Left renal cortex interstitium (tissue), 4 donors: ENCODE results near the gene ZCCHC7. TPM values are rescaled to one million over a fixed set of nuclear protein-coding genes. Genes with fewer than 3 reads are reported as not detected.

ENCODE experiments used
- DNase-seq, 4 donors: peaks; one replicate each; pipeline ENCODE4 v3.0.0-alpha.2; 2013; ENCODE audit warnings: low read depth in 4 of 4, low spot score in 2 of 4, missing footprints in 1 of 4
- polyA plus RNA-seq, 4 donors: library from polyadenylated mRNA; unstranded; fragments of 120-200 nt; gene quantifications; one replicate each; pipeline ENCODE4 v1.2.1, GENCODE V29; 2013; ENCODE audit not compliant: insufficient read length in 4 of 4

ZCCHC7 gene
- polyA plus RNA-seq, 4 donors = 22.1 to 27.9 (median 24.6) TPM

GRCh38 chr9:37243588-37244345 lies 123.4 kb downstream of the ZCCHC7 start:
- DNase-seq = no peak

DNA sequence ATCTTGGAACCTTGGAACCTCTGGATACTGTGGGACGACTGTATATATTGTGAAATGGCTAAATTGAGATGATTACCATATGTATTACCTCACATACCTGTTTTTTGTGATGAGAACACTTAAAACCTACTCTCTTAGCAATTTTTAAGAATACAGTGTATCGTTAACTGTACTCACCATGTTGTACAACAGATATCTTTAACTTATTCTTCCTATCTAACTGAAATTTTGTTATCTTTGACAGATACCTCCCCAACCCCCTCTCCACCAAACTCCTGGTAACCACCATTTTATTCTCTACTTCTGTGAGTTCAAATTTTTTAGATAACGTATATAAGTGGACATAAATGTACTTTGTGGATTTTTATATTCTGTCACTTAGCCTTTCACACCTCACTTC lies 126.5 kb downstream of the ZCCHC7 start:
- no peak for DNase-seq

DNA sequence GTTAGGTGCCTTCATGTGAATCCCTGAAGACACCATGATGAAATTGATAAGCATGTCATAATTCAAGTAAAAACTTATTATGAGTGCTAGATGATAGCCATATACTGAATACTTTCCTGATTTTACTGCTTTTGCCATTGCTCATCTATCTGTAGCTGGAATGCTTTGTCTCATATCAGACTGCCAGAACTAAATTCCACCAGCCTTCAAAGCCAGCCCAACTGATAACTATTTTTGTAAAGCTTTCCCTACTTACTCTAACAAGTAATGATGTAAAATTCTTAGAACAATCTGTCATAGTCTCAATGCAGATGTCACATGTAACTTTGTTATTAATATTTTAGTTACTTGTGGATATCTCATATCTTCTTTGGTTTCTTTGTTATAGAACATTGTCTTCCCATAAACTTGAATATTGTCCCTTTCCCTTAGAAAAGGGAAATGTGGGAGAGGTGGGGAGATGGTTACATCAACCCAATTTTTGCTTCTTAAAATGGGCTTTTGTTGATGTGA lies 128.3 kb downstream of the ZCCHC7 start:
- no peak for DNase-seq

- no peak for DNase-seq
Observed at GRCh38 chr9:37251452-37251851, 131.1 kb downstream of the ZCCHC7 start.

- DNase-seq = no peak
Observed at GRCh38 chr9:37253377-37253937, 133.1 kb downstream of the ZCCHC7 start.

DNA sequence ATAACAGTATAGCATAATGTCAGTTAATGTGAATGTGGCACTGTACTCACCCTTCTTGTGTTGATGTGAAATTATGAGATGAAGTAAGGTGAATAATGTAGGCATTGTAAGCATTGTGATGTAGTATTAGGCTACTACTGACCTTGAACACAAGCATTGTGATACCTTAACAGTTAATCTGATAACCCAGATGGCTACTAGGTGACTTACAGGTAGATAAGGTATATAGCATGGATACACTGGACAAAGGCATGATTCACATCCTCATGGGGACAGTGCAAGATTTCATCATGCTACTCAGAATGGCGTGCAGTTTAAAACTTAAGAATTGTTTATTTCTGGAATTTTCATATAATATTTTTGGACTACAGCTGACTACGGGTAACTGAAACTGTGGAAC lies 134.8 kb downstream of the ZCCHC7 start:
- DNase-seq = no peak

DNA sequence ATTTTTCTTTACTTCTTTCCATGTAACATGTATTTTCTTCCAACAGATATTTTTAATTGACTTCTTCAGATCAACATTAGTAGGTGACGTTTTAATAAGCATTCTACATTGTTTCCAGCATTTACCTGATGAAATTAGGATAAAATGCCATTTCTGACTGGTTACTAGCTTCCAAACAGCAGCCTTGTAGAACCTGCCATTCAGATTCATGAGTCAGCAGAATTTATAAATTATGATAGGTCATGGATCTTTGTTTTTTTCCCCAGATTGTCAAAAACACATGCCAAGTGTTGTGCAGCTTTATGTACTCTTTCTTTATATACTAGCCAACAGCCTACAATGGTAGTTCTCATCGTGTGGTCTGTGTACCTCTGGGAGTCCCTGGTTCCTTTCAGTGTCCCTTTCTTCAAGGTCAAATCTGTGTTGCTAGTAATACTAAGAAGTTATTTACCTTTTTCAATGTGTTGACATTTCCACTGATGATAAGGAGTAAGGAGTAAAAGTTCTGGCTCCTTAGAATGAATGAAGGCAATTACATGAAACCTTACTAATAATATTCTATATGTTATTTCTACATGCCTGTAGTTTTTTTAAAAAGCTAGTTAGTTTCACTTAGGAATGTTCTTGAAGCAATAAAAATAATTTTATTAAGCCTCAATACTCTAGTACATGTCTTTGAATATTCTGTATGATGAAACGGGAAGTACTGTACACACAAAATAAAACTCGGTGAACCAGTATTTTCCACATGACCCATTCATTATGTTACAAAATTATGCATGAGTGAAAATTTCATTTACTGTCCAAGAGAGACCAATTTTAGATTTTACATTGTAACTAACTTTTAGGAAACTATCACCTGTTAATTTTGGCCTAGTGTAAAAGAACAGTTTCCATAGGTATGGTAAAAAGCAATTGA lies 135.8 kb downstream of the ZCCHC7 start:
- DNase-seq = no peak

DNA sequence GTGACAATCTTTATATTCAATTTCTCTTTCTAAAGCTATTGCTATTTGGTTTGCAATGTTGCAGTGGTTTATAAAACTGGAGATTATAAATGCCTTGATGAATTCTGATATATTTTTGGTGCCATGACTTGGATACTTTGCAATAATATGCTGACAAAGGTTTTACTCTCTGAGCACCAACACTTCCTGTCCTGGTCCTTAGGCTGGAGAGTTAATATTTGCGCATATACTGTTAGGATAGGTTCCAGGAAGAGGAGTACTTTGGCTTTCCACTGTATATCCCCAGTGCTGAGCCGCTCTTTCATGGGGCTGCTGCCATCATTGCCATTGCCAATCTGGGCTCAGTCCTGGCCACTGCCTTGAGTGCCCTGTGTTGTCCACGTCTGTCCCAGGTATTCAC lies 139.6 kb downstream of the ZCCHC7 start:
- no peak for DNase-seq

GRCh38 chr9:37262410-37262809 lies 142.0 kb downstream of the ZCCHC7 start:
- DNase-seq = no peak

- no peak for DNase-seq
Observed at GRCh38 chr9:37264539-37264938, 144.2 kb downstream of the ZCCHC7 start.

GRCh38 chr9:37266630-37267029 lies 146.3 kb downstream of the ZCCHC7 start:
- DNase-seq = no peak

DNA sequence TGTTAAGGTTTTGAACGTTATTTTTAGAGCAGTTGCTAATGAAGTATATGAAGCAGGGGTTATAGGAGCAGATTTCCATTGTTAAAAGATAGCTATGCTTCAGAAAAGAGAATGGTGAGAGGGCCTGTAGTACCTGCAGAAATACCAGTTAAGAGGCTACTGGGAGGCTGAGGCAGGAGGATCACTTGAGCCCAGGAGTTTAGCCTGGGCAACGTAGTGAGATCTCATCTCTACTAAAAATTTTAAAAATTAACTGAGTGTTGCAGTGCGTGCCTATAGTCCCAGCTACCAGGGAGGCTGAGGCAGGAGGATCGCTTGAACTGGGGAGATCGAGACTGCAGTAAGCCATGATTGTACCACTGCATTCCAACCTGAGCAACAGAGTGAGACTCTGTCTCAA lies 148.8 kb downstream of the ZCCHC7 start:
- no peak for DNase-seq

- no peak for DNase-seq
Observed at GRCh38 chr9:37271679-37272078, 151.3 kb downstream of the ZCCHC7 start.

GRCh38 chr9:37273595-37273994 lies 153.2 kb downstream of the ZCCHC7 start:
- no peak for DNase-seq

DNA sequence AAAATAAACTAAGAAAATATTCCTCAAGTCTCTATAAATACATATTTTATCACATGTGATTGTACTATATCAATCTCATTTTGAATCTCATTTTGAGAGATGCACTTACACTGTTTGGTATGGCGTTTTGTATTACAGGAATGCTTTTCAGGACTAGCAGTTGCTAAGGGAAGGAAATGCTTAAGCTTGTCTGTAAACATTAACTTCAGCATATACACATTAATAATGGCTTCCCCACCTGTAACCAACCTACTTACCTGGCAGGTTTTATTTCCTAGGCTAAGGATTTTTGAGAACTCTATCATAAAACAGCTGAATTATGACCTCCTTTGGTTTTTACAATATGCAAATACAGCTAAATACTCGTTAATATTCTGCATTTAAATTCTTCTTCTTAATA lies 161.2 kb downstream of the ZCCHC7 start:
- no peak for DNase-seq

DNA sequence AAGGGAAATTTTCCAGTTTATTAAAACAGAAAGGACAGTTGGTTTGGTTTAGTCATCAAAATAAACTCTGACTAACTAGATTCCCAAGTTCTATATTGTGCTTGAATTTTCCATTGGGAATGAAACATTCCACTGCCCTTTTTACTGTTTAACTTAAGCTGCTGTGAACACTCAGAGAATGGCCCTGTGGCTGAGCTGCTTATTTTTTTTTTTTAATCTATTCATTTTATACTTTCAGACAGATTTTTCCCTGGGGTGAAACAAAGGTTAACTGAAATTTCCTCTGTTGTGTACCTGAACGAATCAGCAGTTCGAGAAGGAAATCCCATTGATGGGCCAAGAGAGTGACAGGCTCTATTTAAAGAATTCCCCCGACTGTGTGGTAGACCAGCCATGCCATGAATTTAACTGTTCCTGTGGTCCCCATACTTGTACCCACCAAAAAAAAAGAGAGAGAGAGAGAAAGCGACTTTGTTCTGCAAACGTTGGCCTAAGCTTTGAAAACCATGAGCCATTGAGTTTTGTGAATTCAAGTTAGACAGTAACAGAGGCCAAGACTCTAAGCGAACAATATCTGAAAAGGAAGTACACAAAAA lies 163.5 kb downstream of the ZCCHC7 start:
- no peak for DNase-seq

DNA sequence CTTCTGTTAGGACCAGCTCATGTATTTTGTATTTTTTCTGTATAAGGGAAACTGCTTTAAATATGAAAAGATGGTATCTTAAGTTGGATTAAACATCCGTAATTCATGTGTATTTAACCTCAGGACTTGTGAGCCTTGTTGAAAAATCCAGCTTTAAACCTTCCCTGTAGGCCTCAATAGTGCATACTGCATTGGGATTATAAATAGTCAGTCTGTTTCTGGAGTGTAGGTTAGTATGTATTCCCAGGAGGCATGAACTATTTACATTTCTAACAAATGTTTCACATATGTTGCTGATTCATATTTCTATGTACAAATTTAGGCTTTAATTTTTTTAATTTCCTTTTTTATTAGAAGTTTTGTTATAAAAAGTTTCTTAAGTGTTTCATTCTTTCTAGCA lies 164.3 kb downstream of the ZCCHC7 start:
- no peak for DNase-seq

DNA sequence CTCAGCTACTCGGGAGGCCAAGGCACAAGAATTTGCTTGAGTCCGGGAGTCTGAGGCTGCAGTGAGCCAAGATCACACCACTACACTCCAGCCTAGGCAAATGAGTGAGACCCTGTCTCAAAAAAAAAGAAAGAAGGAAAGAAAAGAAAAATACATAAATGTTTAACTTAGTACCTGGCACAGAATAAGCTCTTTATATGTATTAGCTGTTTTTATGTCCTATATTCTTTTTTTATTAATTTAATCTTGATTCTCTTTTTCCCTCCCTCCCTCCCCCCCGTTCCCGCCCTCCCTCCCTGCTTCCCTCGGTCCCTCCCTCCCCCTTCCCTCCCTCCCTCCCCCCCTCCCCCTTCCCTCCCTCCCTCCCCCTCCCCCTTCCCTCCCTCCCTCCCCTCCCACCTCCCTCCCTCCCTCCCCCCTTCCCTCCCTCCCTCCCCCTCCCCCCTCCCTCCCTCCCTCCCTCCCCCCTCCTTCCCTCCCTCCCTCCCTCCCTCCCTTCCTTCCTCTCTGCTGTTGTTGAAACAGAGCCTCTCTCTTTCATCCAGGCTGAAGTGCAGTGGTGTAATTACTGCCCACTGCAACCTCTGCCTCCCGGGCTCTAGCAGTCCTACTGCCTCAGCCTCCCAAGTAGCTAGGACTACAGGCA lies 166.3 kb downstream of the ZCCHC7 start:
- no peak for DNase-seq

DNA sequence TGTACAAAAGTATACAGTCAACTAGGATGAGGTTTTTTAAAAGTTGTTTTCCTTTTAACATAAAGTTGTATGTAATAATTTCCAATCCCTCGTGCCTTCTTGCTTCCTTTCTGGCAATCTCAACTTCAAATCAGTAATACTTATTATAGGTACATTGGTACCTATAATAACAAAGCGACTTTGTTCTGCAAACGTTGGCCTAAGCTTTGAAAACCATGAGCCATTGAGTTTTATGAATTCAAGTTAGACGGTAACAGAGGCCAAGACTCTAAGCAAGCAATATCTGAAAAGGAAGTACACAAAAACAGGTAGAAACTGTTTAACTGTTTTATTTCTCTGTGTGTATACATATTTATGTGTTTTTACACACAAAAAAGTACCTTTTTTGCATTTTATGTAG lies 166.9 kb downstream of the ZCCHC7 start:
- no peak for DNase-seq

DNA sequence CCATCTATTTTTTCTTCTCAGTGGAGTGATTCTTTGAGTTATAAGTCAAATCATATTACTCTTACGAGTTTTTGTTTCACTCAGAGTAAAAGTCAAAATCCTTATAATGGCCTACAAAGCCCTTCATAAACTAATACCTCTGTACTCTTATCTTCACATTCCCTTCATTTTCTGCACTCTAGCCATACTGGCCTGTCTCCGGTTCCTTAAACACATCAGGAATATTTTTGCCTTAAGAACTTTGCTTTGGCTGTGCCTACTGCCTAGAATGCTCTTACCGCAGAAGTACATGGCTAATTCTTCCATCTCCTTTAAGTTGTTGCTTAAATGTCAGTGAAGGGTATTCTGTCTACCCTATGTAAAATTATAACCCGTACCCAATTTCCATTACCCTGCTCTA lies 169.3 kb downstream of the ZCCHC7 start:
- DNase-seq = no peak
